Stimulated activated CD4-positive, alpha-beta T cell treated with anti-CD3 and anti-CD28 coated beads, Interleukin-4, amount 100 ng/mL, for 24 hours (primary cell): ENCODE measurements around the gene DRG2.

Experiments
- DNase-seq: peaks from one replicate; pipeline ENCODE4 v3.0.0-alpha.2; 2020

The DRG2 gene

DNA sequence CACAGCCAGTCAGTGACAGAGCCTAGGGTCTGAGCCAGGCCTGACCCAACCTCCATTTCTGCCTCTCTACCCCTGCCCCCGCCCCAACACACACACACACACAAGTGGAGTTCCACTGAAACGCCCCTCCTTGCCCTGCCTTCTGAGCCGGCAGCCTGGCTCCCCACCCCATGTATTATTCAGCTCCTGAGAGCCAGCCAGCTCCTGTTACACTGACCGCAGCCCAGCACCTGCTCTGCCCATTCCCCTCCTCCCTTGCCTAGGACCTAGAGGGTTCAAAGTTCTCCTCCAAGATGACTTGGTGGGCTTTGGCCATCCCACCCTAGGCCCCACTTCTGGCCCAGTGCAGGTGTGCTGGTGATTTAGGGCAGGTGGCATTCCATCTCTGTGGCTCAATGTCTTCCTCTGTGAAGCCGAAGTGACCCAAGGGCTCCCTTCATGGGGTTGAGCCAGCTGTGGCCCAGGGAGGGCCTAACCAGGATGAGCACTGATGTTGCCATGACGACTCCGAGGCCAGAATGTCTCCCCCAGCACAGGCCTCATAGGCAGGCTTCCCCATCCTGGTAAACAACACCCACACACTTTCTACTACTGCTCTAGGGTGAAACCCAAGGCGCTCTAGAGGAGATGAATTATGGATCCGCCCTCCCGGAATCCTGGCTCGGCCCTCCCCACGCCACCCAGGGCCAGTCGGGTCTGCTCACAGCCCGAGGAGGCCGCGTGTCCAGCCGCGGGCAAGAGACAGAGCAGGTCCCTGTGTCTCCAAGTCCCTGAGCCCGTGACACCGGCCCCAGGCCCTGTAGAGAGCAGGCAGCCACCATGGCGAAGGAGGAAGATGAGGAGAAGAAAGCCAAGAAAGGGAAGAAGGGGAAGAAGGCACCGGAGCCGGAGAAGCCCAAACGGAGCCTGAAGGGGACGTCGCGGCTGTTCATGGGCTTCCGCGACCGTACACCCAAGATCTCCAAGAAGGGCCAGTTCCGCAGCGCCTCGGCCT lies 30.5 kb downstream of the DRG2 start:
- DNase-seq: no peak

DNA sequence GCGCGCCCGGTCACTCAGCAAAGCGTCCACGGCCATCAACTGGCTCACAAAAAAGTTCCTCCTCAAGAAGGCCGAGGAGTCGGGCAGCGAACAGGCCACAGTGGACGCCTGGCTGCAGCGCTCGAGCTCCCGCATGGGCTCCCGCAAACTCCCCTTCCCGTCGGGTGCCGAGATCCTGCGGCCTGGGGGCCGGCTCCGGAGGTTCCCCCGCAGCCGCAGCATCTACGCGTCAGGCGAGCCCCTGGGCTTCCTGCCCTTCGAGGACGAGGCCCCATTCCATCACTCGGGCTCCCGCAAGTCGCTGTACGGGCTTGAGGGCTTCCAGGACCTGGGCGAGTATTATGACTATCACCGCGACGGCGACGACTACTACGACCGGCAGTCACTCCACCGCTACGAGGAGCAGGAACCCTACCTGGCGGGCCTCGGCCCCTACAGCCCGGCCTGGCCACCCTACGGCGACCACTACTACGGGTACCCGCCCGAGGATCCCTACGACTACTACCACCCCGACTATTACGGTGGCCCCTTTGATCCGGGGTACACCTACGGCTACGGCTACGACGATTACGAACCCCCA lies 31.5 kb downstream of the DRG2 start:
- DNase-seq: no peak

DNA sequence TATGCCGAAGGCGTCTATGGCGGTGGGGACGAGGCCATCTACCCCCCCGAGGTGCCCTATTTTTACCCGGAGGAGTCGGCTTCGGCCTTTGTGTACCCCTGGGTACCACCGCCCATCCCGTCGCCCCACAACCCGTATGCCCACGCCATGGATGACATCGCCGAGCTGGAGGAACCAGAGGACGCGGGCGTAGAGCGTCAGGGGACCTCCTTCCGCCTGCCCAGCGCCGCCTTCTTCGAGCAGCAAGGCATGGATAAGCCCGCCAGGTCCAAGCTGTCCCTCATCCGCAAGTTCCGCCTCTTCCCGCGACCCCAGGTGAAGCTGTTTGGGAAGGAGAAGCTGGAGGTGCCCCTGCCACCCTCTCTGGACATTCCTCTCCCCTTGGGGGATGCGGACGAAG lies 32.2 kb downstream of the DRG2 start:
- DNase-seq: no peak

DNA sequence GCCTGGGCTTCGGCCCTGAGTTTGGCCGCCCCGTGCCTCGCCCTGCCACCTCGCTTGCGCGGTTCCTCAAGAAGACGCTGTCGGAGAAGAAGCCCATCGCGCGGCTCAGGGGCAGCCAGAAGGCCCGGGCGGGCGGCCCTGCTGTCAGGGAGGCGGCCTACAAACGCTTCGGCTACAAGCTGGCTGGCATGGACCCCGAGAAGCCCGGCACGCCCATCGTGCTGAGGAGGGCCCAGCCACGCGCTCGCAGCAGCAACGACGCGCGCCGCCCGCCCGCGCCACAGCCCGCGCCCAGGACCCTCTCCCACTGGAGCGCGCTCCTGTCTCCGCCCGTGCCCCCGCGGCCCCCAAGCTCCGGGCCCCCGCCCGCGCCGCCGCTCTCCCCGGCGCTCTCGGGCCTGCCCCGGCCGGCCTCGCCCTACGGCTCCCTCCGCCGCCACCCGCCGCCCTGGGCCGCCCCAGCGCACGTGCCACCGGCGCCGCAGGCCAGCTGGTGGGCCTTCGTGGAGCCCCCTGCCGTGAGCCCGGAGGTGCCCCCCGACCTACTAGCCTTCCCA lies 32.8 kb downstream of the DRG2 start:
- DNase-seq: no peak

DNA sequence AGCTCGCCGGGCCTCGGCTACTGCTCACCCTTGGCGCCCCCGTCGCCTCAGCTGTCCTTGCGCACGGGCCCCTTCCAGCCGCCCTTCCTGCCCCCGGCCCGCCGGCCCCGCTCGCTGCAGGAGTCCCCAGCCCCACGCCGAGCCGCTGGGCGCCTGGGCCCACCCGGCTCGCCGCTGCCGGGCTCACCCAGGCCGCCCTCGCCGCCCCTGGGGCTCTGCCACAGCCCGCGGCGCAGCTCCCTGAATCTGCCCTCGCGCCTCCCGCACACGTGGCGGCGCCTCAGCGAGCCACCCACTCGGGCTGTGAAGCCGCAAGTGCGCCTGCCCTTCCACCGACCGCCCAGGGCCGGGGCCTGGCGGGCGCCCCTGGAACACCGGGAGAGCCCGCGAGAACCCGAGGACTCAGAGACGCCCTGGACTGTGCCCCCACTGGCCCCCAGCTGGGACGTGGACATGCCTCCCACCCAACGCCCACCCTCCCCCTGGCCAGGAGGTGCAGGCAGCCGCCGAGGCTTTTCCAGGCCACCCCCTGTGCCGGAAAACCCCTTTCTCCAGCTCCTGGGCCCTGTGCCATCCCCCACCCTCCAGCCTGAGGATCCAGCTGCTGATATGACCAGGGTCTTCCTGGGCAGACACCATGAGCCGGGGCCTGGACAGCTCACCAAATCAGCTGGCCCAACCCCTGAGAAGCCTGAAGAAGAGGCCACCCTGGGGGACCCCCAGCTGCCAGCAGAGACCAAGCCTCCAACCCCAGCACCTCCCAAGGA lies 33.6 kb downstream of the DRG2 start:
- DNase-seq: no peak

DNA sequence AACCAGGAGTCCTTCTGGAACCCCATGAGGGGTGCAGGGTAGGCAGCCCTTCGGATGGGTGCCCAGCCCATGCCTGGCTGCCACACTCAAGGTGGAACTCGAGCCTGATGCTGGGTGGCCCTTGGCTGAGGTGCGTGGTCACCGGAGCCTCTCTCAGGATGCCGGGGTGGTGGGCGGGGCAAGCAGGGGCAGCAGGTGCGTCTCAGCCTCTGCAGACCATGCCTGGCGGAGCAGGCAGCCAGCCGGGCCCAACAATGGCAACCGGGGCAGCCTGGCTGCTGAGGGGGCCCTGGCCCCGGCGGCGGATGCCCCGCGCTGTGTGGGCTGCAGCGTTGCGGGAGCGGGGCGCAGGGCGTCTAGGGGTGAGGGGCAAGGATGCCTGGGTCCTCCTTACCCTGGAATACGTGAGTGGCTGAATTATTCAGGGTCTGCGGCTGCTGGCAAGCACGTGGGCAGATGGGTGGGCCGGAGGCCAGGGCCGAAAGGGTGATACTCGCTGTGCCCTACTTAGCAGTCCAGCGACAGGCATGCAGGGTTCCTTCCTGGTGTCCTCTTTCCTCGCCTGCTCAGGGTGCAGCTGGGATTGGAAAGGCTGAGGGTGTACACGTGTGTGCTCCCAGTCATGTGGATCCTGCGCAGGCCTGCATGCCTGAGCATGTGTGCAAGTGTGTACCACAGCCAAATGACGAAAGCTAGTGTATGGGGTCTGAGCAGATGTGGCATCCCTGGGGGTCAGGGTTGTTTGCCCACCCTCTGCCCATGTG lies 35.4 kb downstream of the DRG2 start:
- no peak for DNase-seq

DNA sequence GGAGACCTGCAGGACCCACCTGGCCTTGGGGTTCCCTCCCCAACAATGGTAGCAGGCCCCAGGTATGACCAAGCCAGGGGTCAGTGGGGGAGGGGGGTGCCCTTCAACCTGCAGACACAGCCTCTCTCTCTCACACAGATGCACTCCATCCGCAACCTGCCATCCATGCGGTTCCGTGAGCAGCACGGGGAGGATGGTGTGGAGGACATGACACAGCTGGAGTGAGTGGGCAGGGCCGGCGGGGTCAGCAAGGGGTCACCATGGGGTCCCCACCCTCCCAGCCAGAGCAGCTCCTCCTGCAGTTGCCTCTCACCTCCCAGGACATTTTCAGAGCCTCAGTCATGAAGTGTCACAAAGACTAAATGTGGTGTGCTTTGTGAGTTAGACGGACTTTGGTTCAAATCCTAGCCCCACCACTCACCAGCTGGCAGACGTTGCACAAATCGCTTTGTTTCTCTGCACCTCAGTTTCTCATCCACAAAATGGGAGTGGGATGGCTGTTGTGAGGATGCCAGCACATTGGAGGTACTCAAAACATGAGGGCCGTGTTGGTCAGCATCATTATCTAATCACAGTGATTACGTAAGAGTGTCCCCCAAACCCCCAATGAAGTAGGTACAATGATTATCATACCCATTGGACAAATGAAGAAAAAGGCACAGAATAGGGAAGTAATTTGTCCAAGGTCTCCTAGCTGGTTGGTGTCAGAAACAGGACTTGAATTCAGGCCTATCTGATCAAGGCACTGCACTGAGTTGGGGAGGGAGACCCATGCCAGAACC lies 36.8 kb downstream of the DRG2 start:
- no peak for DNase-seq

DNA sequence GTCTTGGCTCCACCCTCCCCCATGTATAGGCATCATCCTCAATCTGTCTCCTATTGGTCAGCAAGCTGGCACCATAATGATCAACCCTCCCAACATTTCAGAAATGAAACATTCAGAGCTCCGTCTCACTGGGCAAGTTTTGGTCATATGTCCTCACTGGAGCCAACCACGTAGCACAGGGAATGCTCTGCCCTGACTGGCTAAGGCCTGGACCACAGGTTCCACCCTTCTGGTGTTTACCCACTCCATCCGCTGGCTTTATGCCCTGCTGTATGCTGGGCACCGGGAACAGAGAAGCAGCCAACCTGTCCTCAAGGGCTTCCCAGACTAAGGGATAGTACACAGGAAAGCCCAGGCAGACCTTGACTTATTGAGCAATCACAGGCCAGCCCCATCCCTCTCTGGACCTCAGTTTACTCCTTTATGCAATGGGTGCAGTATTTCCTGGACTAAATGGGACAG lies 41.3 kb downstream of the DRG2 start:
- no peak for DNase-seq

DNA sequence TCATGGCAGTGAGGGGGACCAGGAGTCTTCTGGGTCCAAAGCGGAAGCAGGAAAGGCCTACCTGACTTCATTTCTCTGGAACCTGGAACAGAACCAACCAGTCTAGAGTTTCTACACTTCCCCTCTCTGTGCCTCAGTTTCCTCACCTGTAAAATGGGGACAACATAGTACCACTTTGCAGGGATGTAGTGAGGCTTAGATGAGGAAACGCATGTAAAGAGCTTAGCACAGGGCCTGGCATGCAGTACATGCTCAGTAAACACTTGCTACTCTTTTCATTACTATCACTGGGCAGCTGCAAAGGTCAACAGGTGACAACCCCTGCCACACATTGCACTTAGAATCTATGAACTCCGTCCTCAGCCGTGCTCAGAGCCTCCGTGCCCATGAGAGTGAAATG lies 45.0 kb downstream of the DRG2 start:
- no peak for DNase-seq

DNA sequence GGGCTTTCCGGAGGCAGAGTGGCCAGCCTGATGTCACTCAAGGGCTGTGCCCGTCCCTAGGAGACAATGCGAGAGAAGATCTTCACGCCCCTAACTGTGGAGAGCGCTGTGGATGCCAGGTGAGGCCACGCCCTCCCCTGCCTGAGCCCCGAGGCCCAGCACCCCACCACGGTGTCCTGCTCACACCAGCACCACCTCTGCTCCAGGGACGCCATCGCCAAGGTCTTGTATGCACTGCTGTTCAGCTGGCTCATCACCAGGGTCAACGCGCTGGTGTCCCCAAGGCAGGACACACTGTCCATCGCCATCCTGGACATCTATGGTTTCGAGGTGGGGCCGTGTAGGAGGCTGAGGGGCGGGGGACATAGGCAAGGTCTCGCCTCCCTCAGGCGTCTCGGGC lies 48.6 kb downstream of the DRG2 start:
- no peak for DNase-seq

DNA sequence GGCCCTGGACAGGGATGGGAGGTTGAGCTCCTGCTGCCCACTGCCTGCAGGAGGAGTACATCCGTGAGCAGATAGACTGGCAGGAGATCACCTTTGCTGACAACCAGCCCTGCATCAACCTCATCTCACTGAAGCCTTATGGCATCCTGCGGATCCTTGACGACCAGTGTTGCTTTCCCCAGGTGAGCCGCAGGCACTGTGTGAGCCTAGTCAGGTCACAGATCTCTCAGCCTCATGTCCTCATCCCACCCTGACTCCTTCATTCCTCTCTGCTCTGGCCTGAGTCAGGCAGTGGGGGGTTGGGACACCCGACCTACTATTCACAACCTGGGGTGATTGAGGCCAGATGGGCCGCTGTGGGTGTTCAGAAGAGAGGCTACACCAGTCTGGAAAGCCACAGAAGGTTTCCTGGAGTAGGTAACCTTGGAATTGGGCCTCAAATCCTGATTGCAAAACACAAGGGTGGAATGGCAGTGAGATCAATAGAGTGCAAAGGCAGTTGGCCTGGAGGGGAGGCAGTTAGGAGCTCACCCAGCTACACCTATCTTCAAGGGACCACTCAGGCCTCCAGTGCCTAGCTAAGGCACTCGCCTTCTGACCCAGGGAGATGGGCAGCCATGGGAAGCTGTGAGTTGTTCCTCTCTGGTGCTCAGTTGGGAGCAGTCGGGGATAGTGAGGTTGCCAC lies 50.5 kb downstream of the DRG2 start:
- DNase-seq: no peak

DNA sequence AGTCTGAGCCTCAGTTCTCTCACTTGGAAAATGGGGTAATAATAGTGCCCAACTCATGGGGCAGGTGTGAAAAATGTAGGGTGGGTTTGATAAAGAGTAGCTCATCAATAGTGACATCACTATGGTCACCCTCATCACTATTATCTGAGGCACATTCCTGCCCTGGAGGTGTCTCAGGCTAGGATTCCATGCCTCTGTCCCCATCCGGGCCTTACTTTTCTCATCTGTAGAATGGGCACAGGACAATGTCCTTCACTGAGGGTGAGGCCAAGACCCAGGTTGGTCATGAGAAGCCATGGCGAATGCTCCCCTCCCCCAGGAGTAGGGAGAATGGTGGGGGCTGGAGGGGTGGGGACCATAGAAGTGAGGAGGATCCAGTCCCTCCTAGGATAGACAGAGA lies 51.3 kb downstream of the DRG2 start:
- no peak for DNase-seq

DNA sequence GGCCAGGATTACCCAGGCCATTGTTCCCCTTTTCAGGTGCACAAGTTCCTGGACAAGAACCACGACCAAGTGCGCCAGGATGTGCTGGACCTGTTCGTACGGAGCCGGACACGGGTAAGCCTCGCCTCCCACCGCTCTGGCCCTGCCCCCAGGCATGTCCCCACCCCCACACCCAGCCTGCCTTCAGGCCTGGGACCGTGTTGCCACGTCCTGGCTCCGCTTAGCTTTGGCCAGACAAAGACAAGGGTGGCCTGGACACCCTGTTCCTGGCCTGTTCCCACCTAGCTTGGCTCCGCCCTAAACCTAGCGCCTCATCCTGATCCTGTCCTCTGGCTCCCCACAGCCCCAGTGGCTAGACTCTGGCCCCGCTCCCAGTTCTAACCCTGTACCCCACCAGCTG lies 51.8 kb downstream of the DRG2 start:
- DNase-seq: no peak

DNA sequence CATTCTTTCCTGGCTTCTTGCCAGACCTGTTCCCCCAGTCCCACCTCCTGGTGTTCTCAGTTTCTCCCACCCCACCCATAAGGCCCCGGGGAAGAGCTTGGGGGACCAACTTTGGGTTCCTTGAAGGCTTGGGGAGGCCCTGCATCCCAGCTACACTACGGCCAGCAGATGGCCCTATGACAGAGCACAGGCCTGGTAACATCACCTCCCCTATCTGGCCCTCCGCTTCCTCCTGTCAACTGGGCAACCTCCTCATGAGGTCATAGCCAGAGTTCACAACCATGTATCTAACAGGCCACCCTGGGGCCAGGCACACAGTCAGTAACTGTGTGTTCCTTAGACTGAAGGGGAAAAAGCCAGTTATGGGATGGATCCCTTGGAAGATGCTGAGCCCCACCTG lies 52.2 kb downstream of the DRG2 start:
- no peak for DNase-seq

DNA sequence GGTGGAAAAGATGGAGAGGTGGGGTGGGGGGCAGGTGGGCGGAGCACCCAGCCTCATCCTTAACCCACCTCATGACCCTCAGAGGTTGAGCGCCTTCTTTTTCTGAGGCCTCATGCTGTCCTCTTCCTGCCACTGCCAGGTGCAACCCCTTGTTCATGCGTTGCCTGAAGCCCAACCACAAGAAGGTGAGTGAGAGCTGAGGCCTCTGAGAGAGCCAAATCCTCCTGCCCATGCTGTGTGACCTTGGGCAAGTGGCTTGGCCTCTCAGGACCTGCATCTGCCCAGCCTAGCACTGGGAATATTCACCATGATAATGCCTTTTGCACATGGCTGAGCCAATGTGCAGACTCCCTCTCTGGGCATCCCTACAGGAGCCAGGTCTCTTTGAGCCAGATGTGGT lies 52.9 kb downstream of the DRG2 start:
- DNase-seq: no peak

DNA sequence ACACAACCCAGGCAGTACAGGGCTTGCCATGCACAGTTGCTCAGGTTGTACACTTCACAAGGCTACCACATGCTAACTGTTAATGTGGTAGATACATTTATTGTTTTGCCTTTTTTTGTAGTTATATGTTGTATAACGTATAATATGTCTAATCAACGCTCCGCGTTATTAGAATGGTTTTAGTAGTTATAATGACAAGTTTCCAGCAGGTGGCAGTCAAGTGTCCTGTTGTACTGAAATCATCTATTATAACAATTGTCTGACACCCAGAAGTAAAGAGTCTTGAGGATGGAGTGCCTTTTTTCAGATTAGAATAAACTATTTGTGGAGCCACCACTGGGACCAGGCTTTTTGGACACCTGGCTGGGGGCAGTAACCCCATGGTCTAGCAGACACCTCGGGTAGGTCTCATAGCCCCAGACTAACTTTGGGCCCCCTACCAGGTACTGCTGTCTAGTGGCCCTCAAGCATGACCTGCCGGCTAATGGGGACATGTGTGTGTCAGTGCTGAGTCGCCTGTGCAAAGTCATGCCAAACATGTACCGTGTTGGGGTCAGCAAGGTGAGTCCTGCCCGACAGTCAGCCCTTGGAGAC lies 53.6 kb downstream of the DRG2 start:
- DNase-seq: peak; percentile 55

DNA sequence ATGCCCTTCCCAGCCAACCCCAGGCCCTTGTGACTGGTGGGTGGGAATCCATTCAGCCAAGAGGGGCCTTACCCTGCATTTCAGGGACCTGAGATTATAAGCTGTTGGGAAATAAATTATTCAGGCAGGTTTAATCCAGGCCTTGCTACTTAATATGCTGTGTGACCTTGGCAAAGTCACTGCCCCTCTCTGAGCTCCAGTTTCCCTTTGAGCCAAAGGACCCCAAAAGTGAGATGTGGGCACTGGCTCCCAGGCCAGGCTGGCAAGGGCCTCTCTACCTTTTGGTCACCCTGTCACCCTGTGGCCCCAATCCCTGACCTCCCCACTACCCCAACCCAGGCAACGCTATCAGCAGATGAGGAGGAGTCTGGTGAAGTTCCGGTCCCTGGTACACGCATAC lies 54.7 kb downstream of the DRG2 start:
- DNase-seq: no peak

DNA sequence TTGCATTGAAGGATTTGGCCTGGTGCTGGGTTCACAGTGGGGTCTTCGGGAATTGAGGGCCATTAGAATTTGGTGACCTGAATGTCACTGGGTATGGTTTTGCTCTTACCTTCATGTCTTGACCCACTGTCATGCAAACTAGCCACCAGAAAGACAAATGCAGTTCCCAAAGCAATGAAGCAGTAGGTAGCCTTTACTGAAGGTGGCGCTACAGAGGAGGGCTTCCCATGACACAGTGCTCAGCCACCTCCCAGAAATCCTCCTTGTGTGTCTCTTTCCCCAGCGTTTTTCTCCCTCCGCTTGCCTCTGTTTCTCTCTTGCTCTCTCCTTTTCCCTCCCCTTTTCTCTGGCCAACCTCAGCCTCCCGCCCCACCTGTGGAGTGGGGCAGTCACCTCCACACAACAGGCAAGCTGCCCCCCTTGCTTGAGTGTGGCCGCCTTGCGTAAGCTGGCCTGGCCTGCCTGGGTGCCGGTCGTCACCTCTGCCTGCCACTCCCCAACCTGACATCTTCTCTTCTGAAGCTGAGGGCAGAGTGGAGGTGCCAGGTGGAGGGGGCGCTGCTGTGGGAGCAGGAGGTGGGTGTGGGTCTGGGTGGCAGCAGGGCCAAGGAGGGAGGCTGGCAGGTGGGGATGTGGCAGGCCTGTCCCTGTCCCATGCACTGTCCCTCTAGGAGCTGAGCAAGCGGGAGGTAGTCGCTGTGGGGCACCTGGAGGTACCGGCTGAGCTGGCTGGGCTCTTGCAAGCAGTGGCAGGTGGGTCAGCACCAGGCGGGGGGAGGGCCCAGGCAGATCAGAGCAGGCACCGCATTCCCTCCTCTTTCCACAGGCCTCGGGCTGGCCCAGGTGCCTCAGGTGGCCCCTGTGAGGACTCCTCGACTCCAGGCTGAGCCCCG lies 55.5 kb downstream of the DRG2 start:
- no peak for DNase-seq

DNA sequence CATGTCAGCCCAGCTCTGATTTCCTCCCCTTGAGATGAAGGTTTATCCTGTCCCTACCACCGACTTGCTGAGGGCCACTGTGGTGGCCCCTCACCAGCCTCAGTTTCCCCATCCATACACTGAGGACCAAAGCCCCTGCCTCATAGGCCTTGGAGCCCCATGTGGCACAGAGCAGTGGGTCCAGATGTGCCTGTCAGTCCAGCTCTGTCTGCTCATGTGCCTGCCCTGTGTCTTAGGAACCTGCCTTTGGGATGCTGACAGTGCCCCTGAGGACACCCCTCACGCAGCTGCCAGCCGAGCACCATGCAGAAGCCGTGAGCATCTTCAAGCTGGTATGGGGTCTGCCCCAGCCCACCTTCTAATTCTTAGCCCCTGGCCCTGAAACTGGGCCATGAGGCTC lies 56.5 kb downstream of the DRG2 start:
- no peak for DNase-seq

DNA sequence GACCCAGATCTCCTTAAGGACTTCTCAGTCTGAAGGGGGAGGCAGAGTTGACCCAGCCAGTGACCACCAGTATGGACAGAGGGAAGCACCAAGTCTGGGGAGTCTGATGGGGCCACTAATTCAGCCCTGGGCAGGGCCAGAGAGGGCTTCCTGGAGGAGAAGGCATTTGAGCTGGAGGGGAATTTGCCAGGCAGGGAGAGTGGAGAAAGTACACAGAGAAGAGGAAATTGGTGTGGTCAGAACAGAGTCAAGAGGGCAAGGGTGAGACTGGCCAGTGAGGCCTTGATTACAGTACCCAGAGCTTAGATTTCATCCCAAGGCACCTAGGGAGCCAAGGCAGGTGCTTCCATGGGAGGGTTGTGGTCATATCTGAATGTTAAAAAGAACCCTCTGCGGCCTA lies 57.1 kb downstream of the DRG2 start:
- DNase-seq: no peak
